HL-60 (cell line): Measurements from ENCODE around the gene INPP4B.
"Not testable (repeated sequence)": the region's sequence is repeated elsewhere in the genome, so short reads cannot be mapped to it uniquely, and the experiment has no call there.

ENCODE experiments used
- DNase-seq, 2 experiments: peaks; one replicate each; pipeline ENCODE4 v3.0.0-alpha.2; 2010 to 2020; ENCODE audit warnings: low read depth in 1 of 2, low spot score in 1 of 2
- H3K27ac ChIP-seq: fragments of 250-450 bp; sonication (Bioruptor Pico); replicated peaks from 2 replicates; pipeline ENCODE4 v1.5.1; 2020; ENCODE audit warnings: mild to moderate bottlenecking, moderate library complexity
- H3K27me3 ChIP-seq: fragments of 250-450 bp; sonication (Bioruptor Pico); 2 replicates; pipeline ENCODE4 v1.5.1; 2021; ENCODE audit warnings: mild to moderate bottlenecking, moderate library complexity; ENCODE audit not compliant: insufficient read depth, poor library complexity, severe bottlenecking
- H3K4me3 ChIP-seq: replicated peaks from 2 replicates; pipeline ENCODE4 v1.5.1; 2011; ENCODE audit warnings: mild to moderate bottlenecking, control low read depth, low read length; ENCODE audit not compliant: insufficient read depth
- GABPA ChIP-seq: IDR thresholded peaks from 2 replicates; pipeline ENCODE4 v1.6.1; 2012; ENCODE audit warnings: low read depth
- POLR2AphosphoS5 ChIP-seq: IDR thresholded peaks from 2 replicates; pipeline ENCODE4 v1.6.1; 2012; ENCODE audit warnings: low read depth
- REST ChIP-seq: IDR thresholded peaks from 2 replicates; pipeline ENCODE4 v1.6.1; 2012; ENCODE audit warnings: low read depth; ENCODE audit not compliant: insufficient replicate concordance
- SPI1 ChIP-seq: IDR thresholded peaks from 2 replicates; pipeline ENCODE4 v1.6.1; 2012; ENCODE audit warnings: low read depth, mild to moderate bottlenecking, borderline replicate concordance
- TF ChIP-seq, protein P1 (sequence below): IDR thresholded peaks from one replicate; pipeline ENCODE4 v1.5.1; 2011; ENCODE audit warnings: low read length, control low read depth, inconsistent platforms; ENCODE audit not compliant: insufficient read depth

INPP4B gene

DNA sequence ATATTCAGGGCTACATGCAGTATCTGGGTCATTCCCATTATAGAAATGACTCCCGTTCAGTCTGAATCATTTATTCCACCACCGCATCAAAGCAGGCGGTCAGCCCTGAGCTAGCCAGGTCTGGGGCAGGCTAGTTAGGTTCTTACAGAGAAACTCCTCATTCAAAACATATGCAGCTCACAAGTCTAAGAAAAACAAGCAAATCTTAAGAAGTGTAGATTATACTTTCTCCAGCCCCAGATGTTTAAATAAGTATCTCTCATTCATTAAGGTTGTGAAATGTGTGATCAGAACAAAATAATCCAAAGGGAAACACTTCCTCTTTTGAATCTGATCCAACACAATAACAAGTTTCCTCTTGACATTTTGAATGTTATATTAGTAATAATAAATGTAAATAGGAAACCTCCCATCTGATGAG is 441.9 kb downstream of the INPP4B start:
- Histone ChIP-seq H3K27me3 (no peaks in the 10 kb centered on the region), H3K4me3 (peak overlapping the region; percentile 57), H3K27ac (peak overlapping the region; percentile 30; the same call in 1 of the 2 replicates)
- TF ChIP-seq SPI1 (peak; percentile 77), POLR2AphosphoS5 (no peak)
- DNase-seq, result no peak

DNA sequence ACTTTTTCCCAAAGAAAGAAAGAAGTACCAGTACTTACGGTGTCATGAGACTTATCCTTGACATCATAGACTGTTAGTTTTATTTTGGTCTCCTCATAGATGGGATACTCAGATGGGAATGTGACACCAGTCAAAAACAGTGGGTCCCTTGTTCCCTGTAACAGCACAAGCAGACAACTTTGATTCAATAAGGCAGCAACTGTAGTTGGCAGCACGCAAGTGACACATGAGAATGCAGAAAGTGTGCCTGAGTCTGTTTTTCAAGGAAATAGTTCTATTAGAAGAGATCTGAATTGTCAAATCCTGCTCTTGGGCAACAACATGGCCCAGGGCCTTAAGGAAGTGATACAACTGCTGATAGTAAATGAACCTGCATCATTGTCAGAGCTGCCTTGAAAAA is 443.2 kb downstream of the INPP4B start:
- DNase-seq, result peak in 1 of 2 experiments; percentile 27
- no peaks in the 10 kb centered on the region for H3K27me3 ChIP-seq
- H3K4me3 ChIP-seq, result no peak overlapping the region
- H3K27ac ChIP-seq, result no peak overlapping the region
- TF ChIP-seq SPI1 (no peak), POLR2AphosphoS5 (no peak), GABPA (no peak), REST (no peak)
- TF ChIP-seq, protein P1, sequence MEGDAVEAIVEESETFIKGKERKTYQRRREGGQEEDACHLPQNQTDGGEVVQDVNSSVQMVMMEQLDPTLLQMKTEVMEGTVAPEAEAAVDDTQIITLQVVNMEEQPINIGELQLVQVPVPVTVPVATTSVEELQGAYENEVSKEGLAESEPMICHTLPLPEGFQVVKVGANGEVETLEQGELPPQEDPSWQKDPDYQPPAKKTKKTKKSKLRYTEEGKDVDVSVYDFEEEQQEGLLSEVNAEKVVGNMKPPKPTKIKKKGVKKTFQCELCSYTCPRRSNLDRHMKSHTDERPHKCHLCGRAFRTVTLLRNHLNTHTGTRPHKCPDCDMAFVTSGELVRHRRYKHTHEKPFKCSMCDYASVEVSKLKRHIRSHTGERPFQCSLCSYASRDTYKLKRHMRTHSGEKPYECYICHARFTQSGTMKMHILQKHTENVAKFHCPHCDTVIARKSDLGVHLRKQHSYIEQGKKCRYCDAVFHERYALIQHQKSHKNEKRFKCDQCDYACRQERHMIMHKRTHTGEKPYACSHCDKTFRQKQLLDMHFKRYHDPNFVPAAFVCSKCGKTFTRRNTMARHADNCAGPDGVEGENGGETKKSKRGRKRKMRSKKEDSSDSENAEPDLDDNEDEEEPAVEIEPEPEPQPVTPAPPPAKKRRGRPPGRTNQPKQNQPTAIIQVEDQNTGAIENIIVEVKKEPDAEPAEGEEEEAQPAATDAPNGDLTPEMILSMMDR, result no peak

DNA sequence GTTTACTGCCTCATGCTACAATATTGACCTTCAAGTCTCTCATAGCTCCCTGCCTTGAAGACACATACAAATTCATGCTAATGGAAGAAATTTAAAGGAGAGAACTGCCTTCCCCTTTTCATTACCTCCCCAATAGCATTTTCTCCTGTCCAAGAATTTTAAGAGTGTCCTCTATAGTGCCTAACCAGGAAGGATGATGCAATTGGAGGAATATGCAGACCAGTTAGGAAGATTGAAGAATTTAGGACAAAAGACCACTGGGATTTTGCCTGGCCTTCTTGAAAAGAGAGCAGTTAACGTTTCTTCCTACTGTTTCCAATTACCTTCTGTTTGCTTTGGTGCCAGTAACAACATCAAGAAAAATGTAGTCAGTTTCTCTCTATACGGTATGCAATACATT is 443.9 kb downstream of the INPP4B start:
- TF ChIP-seq GABPA, result no peak
- no peak for TF ChIP-seq SPI1
- no peak for TF ChIP-seq REST
- TF ChIP-seq POLR2AphosphoS5, result no peak
- no peak for DNase-seq
- no peak overlapping the region for H3K4me3 ChIP-seq
- H3K27ac ChIP-seq, result no peak overlapping the region
- no peaks in the 10 kb centered on the region for H3K27me3 ChIP-seq

GRCh38 chr4:142397364-142397991 is 448.6 kb downstream of the INPP4B start:
- not testable (repeated sequence) for H3K27ac ChIP-seq, DNase-seq, H3K27me3 ChIP-seq, H3K4me3 ChIP-seq

- Histone ChIP-seq H3K27ac (no peak overlapping the region), H3K27me3 (no peaks in the 10 kb centered on the region), H3K4me3 (no peak overlapping the region)
- no peak for DNase-seq
- TF ChIP-seq, protein P1, result no peak
- TF ChIP-seq GABPA, result no peak
- TF ChIP-seq SPI1, result no peak
- TF ChIP-seq REST, result no peak
- TF ChIP-seq POLR2AphosphoS5, result no peak
Measured at GRCh38 chr4:142396279-142396678, 449.8 kb downstream of the INPP4B start.
